Mucosa of gallbladder (tissue), 1 donor: Measurements from ENCODE around the gene SRSF1. TPM values are rescaled to one million over a fixed set of nuclear protein-coding genes. Genes with fewer than 3 reads are reported as not detected.

Experiments
- DNase-seq: peaks from one replicate; pipeline ENCODE4 v3.0.0-alpha.2; 2020; ENCODE audit warnings: low spot score
- total RNA-seq: library from RNA; stranded (reverse); gene quantifications from one replicate; pipeline ENCODE4 v1.2.1, GENCODE V29; 2021
- donor health status: DM: no; HTN: no; CAD: no.

The SRSF1 gene
- total RNA-seq, 1 donor from 2014 or later, result 187 TPM

DNA sequence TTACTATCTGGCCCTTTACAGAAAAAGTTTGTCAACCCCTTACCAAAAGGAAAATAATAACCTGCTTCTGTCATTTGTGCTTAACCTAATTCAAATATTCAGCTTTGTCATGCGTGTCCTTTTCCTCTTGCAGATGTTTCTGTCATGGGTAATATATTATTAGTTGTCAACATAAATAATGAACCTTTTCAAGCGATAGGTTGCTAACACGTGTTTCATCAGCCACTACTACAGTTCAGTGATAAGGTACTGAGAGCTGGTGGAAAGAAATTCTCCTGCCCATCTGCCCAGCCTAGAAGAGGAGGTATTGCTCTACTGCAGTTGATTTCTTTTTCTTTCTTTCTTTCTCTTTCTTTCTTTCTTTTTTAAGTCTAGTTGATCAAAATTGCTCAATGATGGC is 12.0 kb upstream of the SRSF1 start:
- no peak for DNase-seq

DNA sequence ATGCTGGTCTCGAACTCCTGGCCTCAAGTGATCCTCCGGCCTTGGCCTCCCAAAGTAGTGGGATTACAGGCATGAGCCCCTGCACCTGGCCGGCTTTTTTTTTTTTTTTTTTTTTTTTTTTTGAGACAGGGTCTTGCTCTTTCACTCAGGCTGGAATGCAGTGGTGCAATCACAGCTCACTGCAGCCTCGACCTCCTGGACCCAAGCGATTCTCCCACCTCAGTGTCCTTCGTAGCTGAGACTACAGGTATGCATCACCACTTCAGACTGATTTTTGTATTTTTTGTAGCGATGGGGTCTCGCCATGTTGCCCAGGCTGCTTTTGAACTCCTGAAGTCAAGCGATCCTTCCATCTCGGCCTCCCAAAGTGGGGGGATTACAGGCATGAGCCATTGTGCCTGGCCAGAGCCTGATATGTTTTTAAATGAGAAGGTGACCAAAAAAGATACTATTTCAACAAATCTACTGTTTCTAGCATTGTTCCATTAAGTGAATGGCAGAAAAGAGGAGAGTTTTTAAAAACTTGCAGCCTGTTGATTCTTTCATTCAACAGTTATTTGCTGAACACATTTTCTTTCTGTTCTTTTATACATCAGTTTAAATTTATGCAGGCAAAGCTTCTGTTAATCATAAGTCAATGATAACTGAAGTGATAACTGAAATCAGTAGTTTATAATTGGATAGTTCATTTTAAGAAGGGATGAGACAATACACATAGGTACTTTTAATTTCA is 3.2 kb upstream of the SRSF1 start:
- DNase-seq, result no peak

DNA sequence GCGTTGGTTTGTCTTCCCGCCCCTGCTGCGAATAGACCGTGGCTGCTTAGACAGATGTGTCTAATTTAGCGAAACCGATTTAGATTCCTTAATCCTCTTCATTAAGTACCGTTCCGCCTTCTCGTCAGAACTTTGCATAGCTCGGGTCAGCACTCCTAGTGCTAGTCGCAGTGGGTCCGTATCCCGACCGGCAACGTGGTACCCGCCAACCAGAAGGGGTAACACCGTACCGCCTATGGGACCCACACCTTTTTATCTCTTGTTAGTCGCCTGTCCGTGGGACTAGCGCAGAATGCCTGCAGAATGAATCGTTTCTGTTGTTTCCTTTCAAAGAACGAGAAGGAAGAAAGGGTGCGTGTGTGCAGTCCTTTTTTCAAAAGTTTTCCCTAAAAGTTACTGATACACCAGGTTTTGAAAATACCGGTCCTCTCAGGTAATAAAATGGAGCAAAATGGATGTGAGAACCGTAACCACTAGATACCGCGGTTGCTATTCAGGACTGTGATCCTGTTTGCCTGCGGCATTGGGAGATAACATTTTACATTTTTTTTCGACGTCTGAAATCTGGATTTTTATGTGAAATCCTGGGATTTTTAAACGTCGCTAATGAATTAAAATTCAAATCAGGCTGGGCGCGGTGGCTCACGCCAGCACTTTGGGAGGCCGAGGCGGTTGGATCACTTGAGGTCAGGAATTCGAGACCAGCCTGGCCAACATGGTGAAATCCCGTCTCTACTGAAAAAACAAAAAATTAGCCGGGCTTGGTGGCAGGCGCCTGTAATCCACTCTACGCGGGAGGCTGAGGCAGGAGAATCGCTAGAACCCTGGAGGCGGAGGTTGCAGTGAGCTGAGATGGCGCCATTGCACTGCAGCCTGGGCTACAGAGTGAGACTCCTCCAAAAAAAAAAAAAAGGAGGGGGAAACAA is 998 bp upstream of the SRSF1 start:
- DNase-seq, result no peak

DNA sequence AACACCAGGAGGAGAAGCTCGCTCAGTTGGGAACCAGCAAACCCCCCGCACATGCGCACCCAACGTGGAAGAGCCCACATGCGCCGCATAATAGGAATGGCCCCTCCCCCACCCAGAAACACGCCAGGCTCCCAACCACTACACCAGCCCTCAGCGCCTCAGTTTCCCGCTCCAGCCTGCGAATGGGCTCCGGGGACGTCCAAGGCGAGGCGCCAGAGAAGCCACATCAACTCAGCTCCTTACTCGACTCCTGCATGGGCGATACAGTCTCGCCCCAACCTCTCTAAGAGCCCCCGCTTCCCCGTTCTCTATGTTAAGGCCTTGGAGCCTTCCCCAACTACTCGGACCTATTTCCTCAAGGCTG is 504 bp downstream of the SRSF1 start:
- DNase-seq, result peak; percentile 77

DNA sequence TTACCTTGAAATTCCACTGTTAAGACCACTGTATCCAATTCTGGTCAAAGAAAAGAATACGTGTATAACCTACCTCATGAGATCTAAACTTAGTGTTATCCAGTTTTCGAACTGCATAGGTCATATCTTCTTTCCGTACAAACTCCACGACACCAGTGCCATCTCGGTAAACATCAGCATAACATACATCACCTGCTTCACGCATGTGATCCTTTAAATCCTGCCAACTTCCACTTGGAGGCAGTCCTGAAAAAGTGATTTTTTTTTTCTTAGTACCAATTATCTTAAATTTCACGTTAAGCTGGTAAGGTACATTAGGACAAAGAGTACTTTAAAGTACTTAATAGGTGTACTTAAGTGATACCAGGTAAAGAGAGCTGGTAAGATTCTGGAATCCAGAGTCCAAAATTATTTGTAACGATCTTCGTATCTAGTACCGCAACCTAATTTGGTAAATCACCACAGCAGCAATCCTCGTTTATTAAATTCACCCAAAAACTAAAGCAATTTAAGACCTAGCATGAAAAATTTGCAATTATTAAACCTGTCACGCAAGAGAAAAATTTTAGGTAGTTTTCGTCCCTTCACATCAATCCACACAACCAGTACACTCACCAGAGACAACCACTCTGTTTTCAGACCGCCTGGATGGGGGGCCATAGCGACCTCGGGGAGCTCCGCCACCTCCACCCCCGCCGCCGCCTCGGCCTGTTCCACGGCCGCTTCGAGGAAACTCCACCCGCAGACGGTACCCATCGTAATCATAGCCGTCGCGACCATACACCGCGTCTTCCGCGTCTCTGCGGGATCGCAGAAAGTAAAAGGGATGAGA is 1.1 kb downstream of the SRSF1 start:
- no peak for DNase-seq

DNA sequence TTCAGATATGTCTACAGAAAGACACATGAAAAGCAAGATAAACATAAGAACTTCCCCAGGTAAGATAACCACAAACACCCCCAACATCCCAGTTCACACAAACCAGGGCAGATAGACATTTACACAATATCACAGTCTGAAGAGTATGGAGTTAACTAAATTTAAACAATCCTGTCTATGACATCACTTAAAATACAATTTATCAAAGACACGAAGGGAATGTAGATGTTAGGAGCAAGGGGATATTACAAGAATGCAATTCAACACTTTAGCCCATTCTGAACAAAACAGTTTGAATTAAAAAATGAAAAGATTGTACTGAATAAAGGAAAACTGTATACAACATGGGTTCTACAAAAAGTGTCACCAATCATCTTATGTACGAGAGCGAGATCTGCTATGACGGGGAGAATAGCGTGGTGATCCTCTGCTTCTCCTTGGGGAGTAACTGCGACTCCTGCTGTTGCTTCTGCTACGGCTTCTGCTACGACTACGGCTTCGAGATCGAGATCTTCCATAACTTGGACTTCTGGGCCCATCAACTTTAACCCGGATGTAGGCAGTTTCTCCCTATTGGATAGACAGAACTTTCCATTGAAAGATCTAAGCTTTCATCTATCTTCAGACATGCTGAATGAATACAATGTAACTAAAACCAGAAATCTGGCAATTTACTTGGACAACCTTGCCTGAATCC is 1.9 kb downstream of the SRSF1 start:
- DNase-seq, result no peak

DNA sequence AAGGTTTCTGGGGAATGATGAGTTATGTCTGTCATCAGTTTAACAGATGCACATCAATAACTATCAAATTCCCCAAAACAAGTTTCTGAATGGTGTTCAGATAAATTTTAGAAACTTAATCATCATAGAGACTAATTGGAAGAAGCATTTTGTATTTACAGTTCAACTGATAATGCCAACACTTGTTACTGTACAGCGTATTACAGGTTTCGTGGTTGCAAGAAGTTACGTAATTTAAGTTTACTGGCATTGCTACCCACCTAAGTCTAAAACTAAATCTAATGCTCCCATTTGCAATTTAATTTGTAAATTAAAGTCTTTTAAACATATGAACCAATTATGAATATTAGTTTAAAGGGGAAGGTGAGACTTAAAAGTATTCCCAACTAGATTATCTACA is 3.0 kb downstream of the SRSF1 start:
- no peak for DNase-seq

DNA sequence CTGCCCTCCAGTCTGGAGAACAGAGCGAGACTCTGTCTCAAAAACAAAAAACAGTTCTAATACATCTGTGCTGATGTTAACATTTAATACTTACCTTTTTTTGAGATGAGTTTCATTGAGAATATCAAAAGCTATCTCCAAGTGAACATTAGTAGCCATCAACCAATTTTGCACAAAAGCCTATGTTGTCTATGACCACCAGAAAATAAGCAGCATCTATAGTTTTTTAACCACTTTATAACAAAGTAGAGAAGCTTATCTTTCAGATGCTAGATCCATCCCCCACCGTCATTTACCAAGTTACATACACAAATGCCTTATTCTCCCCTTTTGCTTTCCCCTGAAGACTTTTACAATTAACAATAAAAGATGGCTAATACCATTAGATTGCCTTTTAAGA is 4.1 kb downstream of the SRSF1 start:
- DNase-seq, result no peak

DNA sequence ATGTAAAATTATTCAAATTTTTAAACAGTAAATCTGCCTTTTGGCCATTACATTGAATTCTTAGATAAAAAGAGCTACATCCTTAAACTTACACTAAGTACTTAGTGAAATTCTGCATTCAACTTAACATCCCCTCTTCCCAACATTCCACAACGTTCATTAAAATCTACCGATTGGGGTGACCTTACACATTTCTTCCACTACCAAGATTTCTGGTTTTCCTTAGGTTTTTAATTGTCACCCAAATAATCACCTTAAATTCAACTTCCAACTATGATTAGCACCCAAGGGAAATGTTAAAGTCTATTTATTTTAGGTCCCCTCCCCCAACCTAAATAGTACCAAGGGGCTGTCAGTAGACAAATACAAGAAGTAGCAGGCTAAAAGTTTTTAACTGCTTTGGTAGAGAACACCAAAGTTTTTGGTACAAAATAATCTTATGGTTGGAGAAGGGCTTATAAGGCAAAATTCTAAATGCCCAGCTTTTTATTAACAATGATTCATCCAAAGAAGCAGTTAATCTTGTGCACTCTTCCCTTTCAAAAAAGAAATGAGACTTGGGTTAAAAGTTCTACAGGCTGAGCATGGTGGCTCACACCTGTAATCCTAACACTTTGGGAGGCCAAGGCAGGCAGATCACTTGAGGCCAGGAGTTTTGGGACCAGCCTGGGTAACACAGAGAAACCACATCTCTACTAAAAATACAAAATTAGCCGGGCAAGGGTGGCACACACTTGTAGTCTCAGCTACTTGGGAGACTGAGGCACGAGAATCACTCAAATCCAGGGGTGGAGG is 4.7 kb downstream of the SRSF1 start:
- no peak for DNase-seq

DNA sequence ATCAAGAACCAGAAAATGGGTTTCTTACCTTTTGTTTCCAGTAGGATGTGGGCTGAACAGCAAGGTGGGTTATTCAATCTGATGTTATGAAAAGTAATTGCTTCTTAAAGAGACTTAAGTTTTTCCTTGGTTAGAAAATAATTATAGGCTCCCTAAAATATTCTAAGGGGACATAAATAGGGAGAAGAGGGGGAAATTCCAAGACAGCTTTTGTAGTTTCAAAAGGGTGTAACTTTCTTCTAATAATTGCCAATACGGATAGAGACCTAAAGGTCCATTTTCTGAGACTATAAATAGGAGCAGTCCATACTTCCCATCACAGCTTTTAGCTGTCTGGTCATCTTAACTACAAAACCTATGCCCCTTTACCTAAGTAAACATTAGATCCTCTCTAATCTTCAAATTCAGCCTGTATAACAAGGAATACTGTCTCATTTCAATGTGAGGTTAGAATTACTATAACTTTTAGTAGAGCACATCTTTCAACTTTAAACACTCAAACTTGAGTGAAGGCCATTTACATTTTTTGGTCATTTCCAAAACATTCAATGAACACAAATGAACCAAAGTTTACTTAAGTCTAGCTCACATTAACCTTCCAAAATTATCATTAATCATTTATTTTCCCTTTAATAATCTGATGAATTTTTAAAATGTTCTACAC is 5.5 kb downstream of the SRSF1 start:
- DNase-seq, result no peak

DNA sequence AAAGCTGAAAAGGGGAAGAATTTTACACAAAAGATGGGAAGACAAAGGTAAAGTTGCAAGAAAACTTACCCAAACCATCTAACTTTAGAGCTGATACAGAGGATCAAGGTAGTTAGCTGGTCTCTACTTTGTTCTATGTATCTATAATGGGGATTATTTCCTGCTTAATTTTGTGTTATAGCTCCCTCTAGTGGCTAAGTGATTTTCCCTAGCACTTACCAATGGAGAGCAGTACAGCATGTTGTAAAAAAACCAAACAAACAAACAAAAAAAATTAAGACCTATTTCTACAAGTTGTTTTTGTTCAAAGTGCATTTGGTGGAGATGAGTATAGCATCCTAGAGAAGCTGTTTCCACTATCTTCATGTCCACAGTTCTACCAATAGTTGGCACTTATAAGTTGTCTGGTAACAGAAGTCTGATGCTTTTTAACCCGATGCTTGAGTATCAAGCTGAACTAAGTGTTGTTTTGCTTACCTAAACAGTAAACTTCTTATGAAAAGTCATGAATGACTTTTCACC is 7.5 kb downstream of the SRSF1 start:
- DNase-seq, result no peak

DNA sequence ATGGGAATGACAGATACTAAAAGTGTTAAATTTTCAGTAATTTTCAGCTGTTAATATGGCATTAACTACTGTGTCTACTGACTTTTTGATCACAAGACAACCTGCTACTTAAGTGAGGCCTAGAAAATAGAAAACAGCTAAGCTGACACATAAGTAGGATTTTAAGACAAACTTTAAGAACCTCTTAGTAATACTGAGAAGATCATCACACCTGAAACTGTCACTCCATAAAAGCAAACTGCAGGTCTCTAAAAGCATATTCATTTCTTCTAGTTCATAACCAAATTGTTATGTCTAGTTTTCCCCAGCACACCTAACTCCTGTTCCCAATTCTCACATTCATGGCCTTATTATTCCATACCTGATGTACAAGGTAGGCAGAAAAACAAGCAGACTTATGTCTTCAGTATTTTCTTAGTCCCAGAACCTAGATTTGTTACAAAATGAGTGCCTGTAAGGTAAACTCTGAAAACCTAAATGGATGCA is 8.0 kb downstream of the SRSF1 start:
- no peak for DNase-seq

DNA sequence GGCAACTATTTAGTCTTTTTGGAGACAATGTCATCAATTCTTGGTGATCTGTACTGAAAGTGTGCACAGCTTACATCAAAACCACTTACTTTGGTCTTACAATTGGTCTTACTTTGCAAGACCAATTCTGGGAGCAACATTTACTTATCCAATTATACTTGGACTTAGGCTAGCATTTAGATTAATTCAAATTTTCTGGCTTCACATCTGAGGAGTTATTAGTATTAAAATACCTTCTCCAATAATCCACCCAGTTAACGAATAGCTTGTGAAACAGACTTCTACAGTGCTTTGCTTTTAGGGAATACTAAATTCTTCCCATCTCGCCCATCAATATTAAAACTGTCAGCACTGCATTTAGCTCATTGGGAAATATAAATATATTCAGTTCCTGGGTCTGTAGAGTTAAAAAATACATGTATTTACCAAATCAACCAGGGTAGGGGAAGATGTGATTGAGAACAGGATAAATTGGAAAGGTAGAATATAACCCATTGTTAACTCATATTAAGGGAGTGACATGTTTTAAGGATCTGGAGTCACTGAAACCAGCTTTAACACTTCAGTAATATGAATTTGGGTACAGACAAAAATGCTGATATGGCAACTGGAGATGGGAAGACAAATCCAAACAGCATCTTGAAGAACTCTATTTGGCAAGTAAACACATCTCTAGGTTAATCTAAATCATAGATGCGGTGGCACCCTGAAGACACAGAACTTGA is 9.8 kb downstream of the SRSF1 start:
- no peak for DNase-seq

DNA sequence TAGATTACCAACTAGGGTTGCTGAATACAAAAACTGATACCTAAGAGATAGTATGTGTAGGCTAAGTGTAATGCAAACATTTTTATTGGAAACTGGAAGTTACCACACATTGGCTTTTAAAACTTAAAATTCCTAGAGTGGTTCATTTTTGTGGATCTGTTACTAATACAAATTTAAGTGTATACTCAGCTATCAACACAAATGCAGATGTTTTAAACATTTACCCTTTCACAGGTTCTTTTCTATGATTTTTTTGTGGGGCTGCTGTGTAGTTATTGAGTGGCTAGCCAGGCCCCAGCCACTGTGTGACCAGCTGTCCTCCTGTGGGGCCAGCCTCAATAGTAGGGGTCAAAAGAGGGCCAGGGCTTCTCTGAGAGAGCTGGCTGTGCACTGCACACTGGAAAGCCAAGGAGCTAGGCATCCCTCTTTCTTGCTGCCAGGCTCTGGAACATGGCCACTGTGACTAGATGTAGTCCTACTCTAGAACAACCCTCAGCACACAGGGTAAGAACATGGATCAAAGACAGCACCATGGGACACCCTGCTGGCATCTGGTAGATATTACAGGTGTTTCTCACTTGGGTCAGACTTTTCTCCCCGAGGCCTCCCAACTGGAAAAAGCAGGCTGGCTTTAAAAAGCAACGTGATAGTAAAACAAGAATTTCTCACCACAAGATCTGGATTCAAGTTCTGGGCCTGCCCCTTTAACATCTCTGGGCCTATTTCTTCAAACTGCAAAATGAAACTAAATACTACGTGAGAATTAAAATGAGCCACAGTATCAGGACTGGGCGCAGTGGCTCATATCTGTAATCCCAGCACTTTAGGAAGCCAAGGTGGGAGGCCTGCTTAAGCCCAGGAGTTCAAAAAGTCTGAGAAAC is 11.7 kb downstream of the SRSF1 start:
- DNase-seq, result peak; percentile 61

DNA sequence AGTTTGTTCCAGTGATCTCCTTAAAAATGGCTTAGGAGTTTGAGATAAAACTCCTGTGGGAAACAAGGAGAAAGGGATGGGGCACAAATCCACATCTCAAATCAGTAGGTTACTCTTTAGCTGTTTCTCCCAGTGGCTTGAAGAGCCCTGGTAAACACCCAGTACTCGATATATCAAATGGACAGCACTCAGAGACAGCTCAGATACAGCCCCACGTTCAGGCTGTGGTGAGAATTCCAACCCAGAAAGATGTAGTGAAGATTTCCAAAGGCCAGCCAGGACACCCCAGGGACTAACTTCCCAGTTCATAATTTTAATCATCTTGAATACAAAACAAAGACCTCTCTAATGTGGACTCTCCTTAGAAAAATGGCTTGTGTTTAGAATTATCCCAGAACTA is 12.6 kb downstream of the SRSF1 start:
- no peak for DNase-seq

DNA sequence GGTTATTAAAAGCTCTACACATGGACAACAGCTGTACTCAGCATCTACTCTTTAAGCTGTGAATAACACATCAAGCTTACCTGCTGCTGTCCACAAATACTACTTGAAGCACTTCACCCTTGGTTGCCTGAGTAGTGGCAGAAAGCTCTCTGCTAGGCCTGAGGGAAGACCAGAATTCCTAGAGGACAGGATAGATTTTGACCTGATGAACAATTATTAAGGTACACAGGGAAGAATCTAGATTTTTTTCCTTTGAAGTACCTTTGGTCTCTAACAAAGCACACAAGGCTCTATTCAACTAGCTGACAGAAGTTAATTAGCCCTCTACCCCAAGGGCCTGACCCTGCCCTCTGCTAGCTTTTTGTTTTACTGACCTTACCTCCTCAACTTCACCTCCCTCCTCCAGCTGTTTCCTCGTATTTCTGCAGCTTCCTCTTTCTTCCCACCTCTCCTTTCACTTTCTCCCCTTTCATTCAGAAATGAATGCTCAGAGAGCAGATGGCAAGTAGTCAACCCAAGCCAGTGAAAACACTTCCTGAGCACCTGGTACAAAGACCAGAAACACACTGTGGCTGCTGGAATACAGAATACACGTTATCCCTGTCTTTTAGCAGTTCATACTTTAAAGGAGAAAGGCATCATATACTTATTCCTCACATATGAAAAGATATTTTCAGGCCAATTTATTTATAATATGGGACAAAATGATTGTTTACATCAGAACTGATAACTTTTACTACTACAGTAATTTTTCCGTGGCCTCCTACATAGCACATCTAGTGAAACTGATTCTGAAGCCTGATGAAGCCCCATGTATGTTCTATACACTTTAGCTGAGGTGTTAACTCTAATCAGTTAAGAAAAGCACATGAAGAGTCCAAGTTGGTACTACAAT is 13.3 kb downstream of the SRSF1 start:
- no peak for DNase-seq

DNA sequence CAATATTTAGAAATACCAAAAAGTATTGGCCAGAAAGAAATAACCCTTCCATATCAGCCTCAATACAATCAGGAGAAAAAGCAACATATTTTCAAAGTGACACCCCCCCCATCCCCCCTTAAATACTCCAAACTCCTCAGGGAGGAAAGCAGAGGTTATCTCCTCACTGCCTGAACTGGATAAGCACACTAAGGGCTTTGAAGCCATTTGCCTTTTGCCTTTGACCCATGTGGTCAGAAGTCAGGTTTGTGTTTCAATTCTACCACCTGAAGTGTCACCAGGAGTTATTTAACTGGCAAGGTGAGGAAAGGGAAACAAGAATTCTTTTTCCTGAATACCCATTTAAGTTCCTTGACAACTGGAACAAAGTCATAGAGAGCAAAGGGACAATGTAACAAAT is 15.5 kb downstream of the SRSF1 start:
- no peak for DNase-seq
